NT2/D1 (cell line): ENCODE measurements around the gene U2SURP.

Experiments used
- YY1 ChIP-seq: IDR thresholded peaks from 2 replicates; pipeline ENCODE4 v1.6.1; 2011; ENCODE audit not compliant: insufficient read length, insufficient read depth
- ZNF274 ChIP-seq: IDR thresholded peaks from 2 replicates; pipeline ENCODE4 v1.6.1; 2011; ENCODE audit warnings: mild to moderate bottlenecking, low read depth, low read length

- TF ChIP-seq YY1 (no peak), ZNF274 (no peak)
Measured at GRCh38 chr3:142960322-142960850, 41.0 kb upstream of the U2SURP start.
